Gastrocnemius medialis (tissue), 4 donors: Measurements from ENCODE around the gene MAP3K15. TPM values are rescaled to one million over a fixed set of nuclear protein-coding genes. Genes with fewer than 3 reads are reported as not detected.
"Not testable (repeated sequence)": the region's sequence is repeated elsewhere in the genome, so short reads cannot be mapped to it uniquely, and the experiment has no call there.

Experiments
- ATAC-seq, 2 donors: fragments of 150-250 bp; one replicate each; pipeline ENCODE4 v1.9.1; 2016
- DNase-seq, 2 donors: peaks; one replicate each; pipeline ENCODE4 v3.0.0-alpha.2; 2019
- H3K27ac ChIP-seq, 4 donors: fragments of 200-600 bp; sonication (generic); 1 replicate in 1 of 4; 2 replicates in 3 of 4; pipeline ENCODE4 v1.5.1; 2016 to 2018; ENCODE audit warnings: mild to moderate bottlenecking in 2 of 4, moderate library complexity in 1 of 4
- H3K27me3 ChIP-seq, 3 donors: fragments of 200-600 bp; sonication (generic) in 2 of 3; 1 replicate in 1 of 3; 2 replicates in 2 of 3; pipeline versions ENCODE4 v1.5.1 to v1.6.0; 2016 to 2019; ENCODE audit warnings: mild to moderate bottlenecking in 1 of 3, moderate library complexity in 1 of 3
- H3K36me3 ChIP-seq, 2 donors: fragments of 200-600 bp; sonication (generic) in 1 of 2; one replicate each; pipeline ENCODE4 v1.5.1; 2017 to 2018
- H3K4me1 ChIP-seq, 2 donors: fragments of 200-600 bp; sonication (generic) in 1 of 2; one replicate each; pipeline ENCODE4 v1.5.1; 2016 to 2017; ENCODE audit warnings: mild to moderate bottlenecking in 2 of 2
- H3K4me3 ChIP-seq, 4 donors: fragments of 200-600 bp; sonication (generic) in 3 of 4; 1 replicate in 1 of 4; 2 replicates in 3 of 4; pipeline ENCODE4 v1.5.1; 2016 to 2019; ENCODE audit warnings: mild to moderate bottlenecking in 2 of 4
- H3K9me3 ChIP-seq, 3 donors: fragments of 200-600 bp; sonication (generic) in 2 of 3; 1 replicate in 1 of 3; 2 replicates in 2 of 3; pipeline ENCODE4 v1.5.1; 2016 to 2019
- POLR2A ChIP-seq, 2 donors: fragments of 450-650 bp; IDR thresholded peaks; one replicate each; pipeline ENCODE4 v1.6.1; 2017; ENCODE audit warnings: antibody characterized with exemption in 2 of 2, mild to moderate bottlenecking in 2 of 2, moderate library complexity in 2 of 2
- in situ Hi-C, 4 donors: fragments of 200-750 bp; cut with MboI; loops; one replicate each; pipeline versions ENCODE4 v1.15.0 to v1.8.0; 2017; ENCODE audit warnings: low sequenced_read_pairs in 4 of 4
- intact Hi-C: fragments of 100-400 bp; cut with DNase I; formaldehyde crosslinking; loops from one replicate; pipeline ENCODE4 v1.15.1; 2023; ENCODE audit warnings: low total_unique reads
- total RNA-seq, 4 donors: library from RNA; depleted of rRNA; stranded (reverse); fragments of >200 nt; gene quantifications; one replicate each; pipeline versions ENCODE4 v1.1.0 to v1.2.3, GENCODE V29; 2016
- TF ChIP-seq, protein P1 (sequence below), 5 experiments: fragments of 450-650 bp in 3 of 5; fragments of 200-600 bp in 2 of 5; sonication (generic) in 2 of 5; IDR thresholded peaks in 4 of 5; conservative IDR thresholded peaks in 1 of 5; 1 replicate in 4 of 5; 2 replicates in 1 of 5; pipeline ENCODE4 v1.5.1; 2016 to 2019; ENCODE audit warnings: antibody characterized with exemption in 5 of 5, mild to moderate bottlenecking in 3 of 5, moderate library complexity in 3 of 5

The MAP3K15 gene
- total RNA-seq, 4 donors from 2014 or later = not detected

DNA sequence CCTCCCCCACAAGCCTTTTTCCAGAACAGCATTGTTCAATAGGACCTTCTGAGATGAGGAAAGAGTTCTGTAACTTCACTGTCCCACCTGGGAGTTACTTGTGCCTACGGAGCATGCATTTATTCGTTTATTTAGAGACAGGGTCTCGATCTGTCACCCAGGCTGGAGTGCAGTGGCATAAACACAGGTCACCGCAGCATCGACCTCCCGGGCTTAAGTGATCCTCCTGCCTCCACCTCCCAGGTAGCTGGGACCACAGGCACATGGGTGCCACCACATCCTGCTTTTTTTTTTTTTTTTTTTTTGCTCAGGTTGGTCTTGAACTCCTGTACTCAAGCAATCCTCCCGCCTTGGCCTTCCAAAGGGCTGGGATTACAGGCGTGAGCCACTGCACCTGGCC lies 2.9 kb downstream of the MAP3K15 start:
- ATAC-seq (no peak), DNase-seq (no peak)
- Histone ChIP-seq H3K9me3 (no peaks in the 10 kb centered on the region), H3K36me3 (no peaks in the 10 kb centered on the region), H3K27ac (no peak overlapping the region), H3K4me1 (no peaks in the 10 kb centered on the region), H3K27me3 (peaks cover 0 to 21% (median 4%) of the 10 kb centered on the region in 3 donors), H3K4me3 (no peak overlapping the region)
- intact Hi-C loops = no loop called here
- TF ChIP-seq, protein P1, sequence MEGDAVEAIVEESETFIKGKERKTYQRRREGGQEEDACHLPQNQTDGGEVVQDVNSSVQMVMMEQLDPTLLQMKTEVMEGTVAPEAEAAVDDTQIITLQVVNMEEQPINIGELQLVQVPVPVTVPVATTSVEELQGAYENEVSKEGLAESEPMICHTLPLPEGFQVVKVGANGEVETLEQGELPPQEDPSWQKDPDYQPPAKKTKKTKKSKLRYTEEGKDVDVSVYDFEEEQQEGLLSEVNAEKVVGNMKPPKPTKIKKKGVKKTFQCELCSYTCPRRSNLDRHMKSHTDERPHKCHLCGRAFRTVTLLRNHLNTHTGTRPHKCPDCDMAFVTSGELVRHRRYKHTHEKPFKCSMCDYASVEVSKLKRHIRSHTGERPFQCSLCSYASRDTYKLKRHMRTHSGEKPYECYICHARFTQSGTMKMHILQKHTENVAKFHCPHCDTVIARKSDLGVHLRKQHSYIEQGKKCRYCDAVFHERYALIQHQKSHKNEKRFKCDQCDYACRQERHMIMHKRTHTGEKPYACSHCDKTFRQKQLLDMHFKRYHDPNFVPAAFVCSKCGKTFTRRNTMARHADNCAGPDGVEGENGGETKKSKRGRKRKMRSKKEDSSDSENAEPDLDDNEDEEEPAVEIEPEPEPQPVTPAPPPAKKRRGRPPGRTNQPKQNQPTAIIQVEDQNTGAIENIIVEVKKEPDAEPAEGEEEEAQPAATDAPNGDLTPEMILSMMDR (IDR thresholded peaks at IDR 0.05 in 4 of 5, conservative IDR thresholded peaks at IDR 0.05 in 1 of 5) = no peak
- TF ChIP-seq POLR2A (IDR thresholded peaks at IDR 0.05) = no peak
- in situ Hi-C loops = no loop called here

DNA sequence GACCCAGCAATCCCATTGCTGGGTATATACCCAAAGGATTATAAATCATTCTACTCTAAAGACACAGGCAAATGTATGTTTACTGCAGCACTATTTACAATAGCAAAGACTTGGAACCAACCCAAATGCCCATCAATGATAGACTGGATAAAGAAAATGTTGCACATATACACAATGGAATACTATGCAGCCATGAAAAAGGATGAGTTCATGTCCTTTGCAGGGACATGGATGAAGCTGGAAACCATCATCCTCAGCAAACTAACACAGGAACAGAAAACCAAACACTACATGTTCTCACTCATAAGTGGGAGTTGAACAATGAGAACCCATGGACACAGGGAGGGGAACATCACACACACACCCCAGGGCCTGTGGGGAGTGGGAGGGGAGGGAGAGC lies 3.5 kb downstream of the MAP3K15 start:
- H3K36me3 ChIP-seq, ATAC-seq, H3K4me3 ChIP-seq, DNase-seq, H3K4me1 ChIP-seq, intact Hi-C loops, H3K9me3 ChIP-seq, H3K27ac ChIP-seq, in situ Hi-C loops: not testable (repeated sequence)
- H3K27me3 ChIP-seq = peaks cover 0 to 15% (median 4%) of the 10 kb centered on the region in 3 donors

GRCh38 chrX:19496711-19497110 lies 18.6 kb downstream of the MAP3K15 start:
- in situ Hi-C loops = no loop called here
- no peak for TF ChIP-seq POLR2A (IDR thresholded peaks at IDR 0.05)
- TF ChIP-seq, protein P1 (IDR thresholded peaks at IDR 0.05 in 4 of 5, conservative IDR thresholded peaks at IDR 0.05 in 1 of 5) = no peak
- DNase-seq (no peak), ATAC-seq (no peak)
- no peaks in the 10 kb centered on the region for H3K36me3 ChIP-seq
- no peaks in the 10 kb centered on the region for H3K27me3 ChIP-seq
- no peak overlapping the region for H3K4me3 ChIP-seq
- H3K27ac ChIP-seq = no peak overlapping the region
- no peaks in the 10 kb centered on the region for H3K9me3 ChIP-seq
- no peaks in the 10 kb centered on the region for H3K4me1 ChIP-seq
- intact Hi-C loops = no loop called here

- in situ Hi-C loops = no loop called here
- intact Hi-C loops = no loop called here
- no peaks in the 10 kb centered on the region for H3K36me3 ChIP-seq
- no peak overlapping the region for H3K27ac ChIP-seq
- H3K27me3 ChIP-seq = no peaks in the 10 kb centered on the region
- H3K4me3 ChIP-seq = no peak overlapping the region
- ATAC-seq = no peak
- no peaks in the 10 kb centered on the region for H3K4me1 ChIP-seq
- TF ChIP-seq, protein P1 (IDR thresholded peaks at IDR 0.05 in 4 of 5, conservative IDR thresholded peaks at IDR 0.05 in 1 of 5) = no peak
- TF ChIP-seq POLR2A (IDR thresholded peaks at IDR 0.05) = no peak
- DNase-seq = no peak
- H3K9me3 ChIP-seq = no peaks in the 10 kb centered on the region
These were observed 27.6 kb downstream of the MAP3K15 start for GRCh38 chrX:19487520-19488200.

DNA sequence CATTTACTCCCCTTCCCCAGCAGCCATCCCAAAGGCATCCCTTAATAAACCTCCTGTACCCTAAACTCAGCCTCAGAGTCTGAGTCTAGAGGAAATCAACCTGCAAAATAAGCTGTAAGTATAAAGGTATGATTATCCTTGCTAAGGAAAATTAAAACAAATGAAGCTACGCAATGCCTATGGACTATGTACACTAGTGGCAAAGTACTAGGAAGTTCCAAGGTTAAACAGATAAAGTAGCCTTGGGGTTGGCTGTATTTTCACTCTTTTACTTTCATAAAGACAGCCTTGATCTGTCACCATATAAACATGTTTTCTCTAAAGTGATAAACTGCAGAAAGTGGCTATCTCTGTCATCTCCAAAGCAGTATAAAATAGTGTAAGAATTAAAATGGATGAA lies 35.9 kb downstream of the MAP3K15 start:
- Histone ChIP-seq H3K27ac (no peak overlapping the region), H3K27me3 (no peaks in the 10 kb centered on the region), H3K4me3 (no peak overlapping the region), H3K36me3 (no peaks in the 10 kb centered on the region), H3K9me3 (no peaks in the 10 kb centered on the region), H3K4me1 (no peaks in the 10 kb centered on the region)
- TF ChIP-seq, protein P1 (IDR thresholded peaks at IDR 0.05 in 4 of 5, conservative IDR thresholded peaks at IDR 0.05 in 1 of 5) = no peak
- TF ChIP-seq POLR2A (IDR thresholded peaks at IDR 0.05) = no peak
- ATAC-seq = no peak
- in situ Hi-C loops (no loop called here), intact Hi-C loops (no loop called here)
- no peak for DNase-seq

GRCh38 chrX:19468383-19468782 lies 46.9 kb downstream of the MAP3K15 start:
- H3K27ac ChIP-seq, H3K9me3 ChIP-seq, H3K27me3 ChIP-seq, H3K4me1 ChIP-seq, intact Hi-C loops, H3K4me3 ChIP-seq, DNase-seq, H3K36me3 ChIP-seq, ATAC-seq, in situ Hi-C loops: not testable (repeated sequence)
